Measurements from ENCODE around the gene CERCAM. TPM values are rescaled to one million over a fixed set of nuclear protein-coding genes. Genes with fewer than 3 reads are reported as not detected.

The CERCAM gene
- total and polyA plus RNA-seq, 3 donors from 2014 or later, result 19.7 to 26.0 (median 21.7) TPM

DNA sequence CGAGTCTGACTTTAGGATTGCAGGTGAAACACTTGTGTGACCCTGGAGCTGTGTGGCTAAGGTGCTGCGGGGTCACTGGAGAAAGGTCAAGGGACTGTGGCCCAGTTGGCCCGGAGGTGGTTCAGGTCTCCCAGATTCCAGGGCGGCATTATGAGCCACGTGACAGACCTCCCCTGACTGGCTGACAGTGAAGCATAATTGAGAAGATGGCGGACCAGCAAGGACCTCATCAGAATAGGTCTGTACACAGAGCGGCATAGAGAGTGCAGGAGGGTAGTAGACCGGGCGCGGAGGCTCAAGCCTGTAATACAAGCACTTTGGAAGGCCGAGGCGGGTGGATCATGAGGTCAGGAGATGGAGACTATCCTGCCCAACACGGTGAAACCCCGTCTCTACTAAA is 34.3 kb downstream of the CERCAM start:
- Histone ChIP-seq H3K36me3 (ENCODE audit: low read depth, missing control alignments) (no peaks in the 10 kb centered on the region), H3K27ac (peak overlapping the region in 1 of 2 donors; percentile 25), H3K9me3 (no peaks in the 10 kb centered on the region), H3K27me3 (no peaks in the 10 kb centered on the region), H3K4me1 (peaks cover 7% of the 10 kb centered on the region), H3K4me3 (peak overlapping the region; percentile 84 to 88)
- DNase-seq, result peak; percentile 31
- WGBS, 2 donors, result 45 to 70% methylated on average over 11 to 14 of the region's 14 CpGs
- intact Hi-C loops (cut with DNase I; ENCODE audit: low total_unique reads), result no loop called here
- no peak for TF ChIP-seq POLR2A (IDR thresholded peaks at IDR 0.05)
- TF ChIP-seq, protein P1, sequence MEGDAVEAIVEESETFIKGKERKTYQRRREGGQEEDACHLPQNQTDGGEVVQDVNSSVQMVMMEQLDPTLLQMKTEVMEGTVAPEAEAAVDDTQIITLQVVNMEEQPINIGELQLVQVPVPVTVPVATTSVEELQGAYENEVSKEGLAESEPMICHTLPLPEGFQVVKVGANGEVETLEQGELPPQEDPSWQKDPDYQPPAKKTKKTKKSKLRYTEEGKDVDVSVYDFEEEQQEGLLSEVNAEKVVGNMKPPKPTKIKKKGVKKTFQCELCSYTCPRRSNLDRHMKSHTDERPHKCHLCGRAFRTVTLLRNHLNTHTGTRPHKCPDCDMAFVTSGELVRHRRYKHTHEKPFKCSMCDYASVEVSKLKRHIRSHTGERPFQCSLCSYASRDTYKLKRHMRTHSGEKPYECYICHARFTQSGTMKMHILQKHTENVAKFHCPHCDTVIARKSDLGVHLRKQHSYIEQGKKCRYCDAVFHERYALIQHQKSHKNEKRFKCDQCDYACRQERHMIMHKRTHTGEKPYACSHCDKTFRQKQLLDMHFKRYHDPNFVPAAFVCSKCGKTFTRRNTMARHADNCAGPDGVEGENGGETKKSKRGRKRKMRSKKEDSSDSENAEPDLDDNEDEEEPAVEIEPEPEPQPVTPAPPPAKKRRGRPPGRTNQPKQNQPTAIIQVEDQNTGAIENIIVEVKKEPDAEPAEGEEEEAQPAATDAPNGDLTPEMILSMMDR (IDR thresholded peaks at IDR 0.05), result no peak

DNA sequence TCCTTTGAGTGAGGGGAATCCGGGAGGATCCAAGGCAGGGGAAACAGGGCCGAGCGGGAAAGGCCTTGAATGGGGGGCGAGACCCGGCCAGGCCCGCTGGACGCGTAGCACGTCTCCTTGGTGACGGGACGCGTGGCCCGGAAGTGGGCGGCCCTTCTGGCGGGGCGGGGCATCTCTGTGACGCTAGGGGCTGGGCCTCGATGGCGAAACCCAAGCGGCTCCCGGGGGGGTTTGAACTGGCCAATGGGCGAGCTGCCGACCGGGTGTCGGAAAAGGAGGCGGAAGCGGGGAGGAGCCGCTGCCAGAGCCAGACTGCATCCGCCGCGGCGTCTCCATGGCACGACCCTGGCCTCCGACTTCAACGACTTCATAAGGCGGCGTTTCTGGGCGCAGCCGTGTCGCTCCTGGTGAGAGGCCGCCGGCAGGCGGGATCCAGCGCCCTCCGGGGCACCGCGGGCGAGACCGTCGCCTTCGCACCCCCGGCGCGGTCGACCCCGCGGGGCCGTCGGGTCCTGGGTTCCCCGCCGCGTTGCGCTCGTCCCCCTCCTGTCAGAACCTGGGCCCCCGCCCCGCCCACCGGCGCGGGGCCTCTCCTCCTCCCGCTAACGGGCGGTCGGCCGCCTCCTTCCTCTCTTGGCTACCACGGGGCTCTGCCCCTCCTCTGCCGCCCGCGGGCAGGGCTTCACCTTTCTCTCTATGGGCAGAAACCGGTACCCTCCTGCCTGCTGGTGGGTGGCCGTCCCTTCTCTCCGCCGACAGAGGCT is 35.4 kb downstream of the CERCAM start, which contains the start of gene ODF2:
ODF2 (plus strand) TSS at position 158 of the 764 bp plus-strand sequence; CDS start at position 244, 86 bp downstream.
- H3K27me3 ChIP-seq, result no peaks in the 10 kb centered on the region
- 0 to 1% methylated on average over 13 to 62 of the region's 82 CpGs for WGBS, 2 donors

DNA sequence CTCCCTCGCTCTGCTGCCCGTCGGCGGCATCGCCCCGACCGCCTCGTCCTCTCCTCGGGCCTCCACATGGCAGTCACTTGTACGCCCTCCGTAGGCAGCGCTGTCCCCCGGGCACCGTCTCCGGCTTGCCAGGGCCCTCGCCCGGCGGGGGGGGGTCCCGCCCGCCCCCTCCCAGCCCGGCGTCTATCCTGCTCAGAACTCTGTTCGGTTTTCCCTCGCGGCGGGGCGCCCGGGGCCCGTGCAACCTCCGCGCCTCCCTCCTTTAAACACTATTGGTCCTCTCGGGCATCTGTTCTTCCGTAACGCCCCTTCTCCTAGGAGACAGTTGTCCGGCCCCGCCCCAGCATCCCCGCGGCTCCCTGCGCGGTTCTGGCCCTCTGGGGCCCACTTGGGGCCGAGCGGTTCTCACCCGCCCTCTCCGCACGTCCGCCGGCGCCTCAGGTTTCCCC is 36.0 kb downstream of the CERCAM start:
- peak overlapping the region; percentile 84 to 88 for H3K4me3 ChIP-seq
- peak; percentile 82 for DNase-seq
- H3K27me3 ChIP-seq, result no peaks in the 10 kb centered on the region
- TF ChIP-seq, protein P1 (IDR thresholded peaks at IDR 0.05), result no peak
- TF ChIP-seq POLR2A (IDR thresholded peaks at IDR 0.05), result no peak
- peaks cover 7% of the 10 kb centered on the region for H3K4me1 ChIP-seq
- H3K27ac ChIP-seq, result peak overlapping the region; percentile 70 to 85
- intact Hi-C loops (cut with DNase I; ENCODE audit: low total_unique reads), result no loop called here
- 0 to 1% methylated on average over 14 to 41 of the region's 48 CpGs for WGBS, 2 donors
- H3K36me3 ChIP-seq (ENCODE audit: low read depth, missing control alignments), result no peaks in the 10 kb centered on the region
- no peaks in the 10 kb centered on the region for H3K9me3 ChIP-seq

More for the DNA sequence above, 35.4 kb downstream of the CERCAM start, which contains the start of gene ODF2:
- TF ChIP-seq, protein P1 (IDR thresholded peaks at IDR 0.05), result no peak
- no peak for TF ChIP-seq POLR2A (IDR thresholded peaks at IDR 0.05)
- DNase-seq, result peak; percentile 98
- intact Hi-C loops (cut with DNase I; ENCODE audit: low total_unique reads), result no loop called here
- no peaks in the 10 kb centered on the region for H3K36me3 ChIP-seq (ENCODE audit: low read depth, missing control alignments)
- peak within 1 kb of the TSS; percentile 84 to 88 for H3K4me3 ChIP-seq
- peaks cover 7% of the 10 kb centered on the region for H3K4me1 ChIP-seq
- H3K27ac ChIP-seq, result peak within 1 kb of the TSS; percentile 70 to 85
- no peaks in the 10 kb centered on the region for H3K9me3 ChIP-seq

DNA sequence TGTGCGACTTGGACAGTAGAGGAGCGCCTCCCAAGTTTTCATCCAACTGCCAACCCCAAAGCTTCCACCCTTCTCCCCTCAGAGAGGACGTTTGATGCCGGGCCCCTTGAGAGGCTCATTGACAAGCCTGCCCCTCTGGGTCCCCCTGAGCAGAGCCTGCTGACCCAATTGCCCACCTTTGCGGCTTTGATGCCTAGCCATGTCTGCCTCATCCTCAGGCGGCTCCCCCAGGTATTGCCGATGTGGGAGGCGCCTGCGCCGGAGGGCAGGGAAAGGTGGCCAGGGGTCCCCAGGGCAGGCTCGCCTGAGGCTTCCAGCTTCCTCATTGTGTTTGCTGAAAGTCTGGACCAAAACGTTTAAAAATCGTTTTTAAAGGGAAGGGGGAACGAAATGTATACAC is 36.5 kb downstream of the CERCAM start:
- no peak for DNase-seq
- Histone ChIP-seq H3K9me3 (no peaks in the 10 kb centered on the region), H3K4me1 (peaks cover 7% of the 10 kb centered on the region), H3K27me3 (no peaks in the 10 kb centered on the region), H3K36me3 (ENCODE audit: low read depth, missing control alignments) (no peaks in the 10 kb centered on the region), H3K27ac (peak overlapping the region in 1 of 2 donors; percentile 85), H3K4me3 (peak overlapping the region; percentile 84 to 88)
- WGBS, 2 donors, result 25 to 27% methylated on average over 13 to 14 of the region's 14 CpGs
- intact Hi-C loops (cut with DNase I; ENCODE audit: low total_unique reads), result no loop called here
- TF ChIP-seq POLR2A (IDR thresholded peaks at IDR 0.05), result no peak
- TF ChIP-seq, protein P1 (IDR thresholded peaks at IDR 0.05), result no peak
